ENCODE data around the gene FETUB.

The FETUB gene

GRCh38 chr3:186639778-186640472, at the start of gene FETUB:
Gene FETUB, plus strand, starts transcription at chr3:186640399. Its CDS starts 62 bp downstream, at chr3:186640461.
- DNase-seq, result no peak

- DNase-seq, result no peak
These were observed 49.5 kb upstream of the FETUB start for GRCh38 chr3:186590580-186591295.

GRCh38 chr3:186592682-186593081, 47.5 kb upstream of the FETUB start:
- DNase-seq, result no peak

- no peak for DNase-seq
These were observed 46.3 kb upstream of the FETUB start for GRCh38 chr3:186593862-186594261.

- no peak for DNase-seq
These were observed 45.5 kb upstream of the FETUB start for GRCh38 chr3:186594591-186595113.

GRCh38 chr3:186596568-186597287, 43.5 kb upstream of the FETUB start:
- no peak for DNase-seq

- no peak for DNase-seq
These were observed 42.0 kb upstream of the FETUB start for GRCh38 chr3:186598108-186598784.

- DNase-seq, result no peak
These were observed 41.4 kb upstream of the FETUB start for GRCh38 chr3:186598794-186599141.

- DNase-seq, result no peak
These were observed 40.9 kb upstream of the FETUB start for GRCh38 chr3:186599142-186599784.

GRCh38 chr3:186599785-186600166, 40.4 kb upstream of the FETUB start:
- DNase-seq, result no peak

GRCh38 chr3:186600896-186601295, 39.3 kb upstream of the FETUB start:
- DNase-seq, result no peak

GRCh38 chr3:186603159-186603558, 37.0 kb upstream of the FETUB start:
- DNase-seq, result no peak

- no peak for DNase-seq
These were observed 35.1 kb upstream of the FETUB start for GRCh38 chr3:186605078-186605477.

GRCh38 chr3:186605561-186606545, 34.3 kb upstream of the FETUB start:
- DNase-seq, result no peak

GRCh38 chr3:186608624-186609215, 31.5 kb upstream of the FETUB start:
- DNase-seq, result no peak

- no peak for DNase-seq
These were observed 30.8 kb upstream of the FETUB start for GRCh38 chr3:186609247-186609868.

- DNase-seq, result no peak
These were observed 28.1 kb upstream of the FETUB start for GRCh38 chr3:186612065-186612464.

GRCh38 chr3:186612721-186613636, 27.2 kb upstream of the FETUB start, which contains the start of gene AHSG:
Gene AHSG, plus strand, starts transcription at chr3:186613060. Its CDS starts 82 bp downstream, at chr3:186613142.
- no peak for DNase-seq

- DNase-seq, result no peak
These were observed 26.4 kb upstream of the FETUB start for GRCh38 chr3:186613637-186614265.
